T47D (cell line): ENCODE results near the gene VEGFC.

Source experiments
- DNase-seq, 2 experiments: peaks; one replicate each; pipeline versions ENCODE4 v3.0.0 to v3.0.0-alpha.2; 2011 to 2012; ENCODE audit warnings: low read depth in 1 of 2, low spot score in 1 of 2
- JUND ChIP-seq: IDR thresholded peaks from 2 replicates; pipeline ENCODE4 v1.6.1; 2012; ENCODE audit warnings: low read depth
- in situ Hi-C: cut with HindIII; loops from 2 replicates; pipeline ENCODE4 v1.10.0; 2016; ENCODE audit warnings: low sequenced_read_pairs, low pct_unique_long_range_greater_than_20kb

VEGFC gene

GRCh38 chr4:176818531-176818930 lies 25.8 kb upstream of the VEGFC start:
- in situ Hi-C loops, result no loop called here
- TF ChIP-seq JUND, result no peak
- DNase-seq, result no peak

DNA sequence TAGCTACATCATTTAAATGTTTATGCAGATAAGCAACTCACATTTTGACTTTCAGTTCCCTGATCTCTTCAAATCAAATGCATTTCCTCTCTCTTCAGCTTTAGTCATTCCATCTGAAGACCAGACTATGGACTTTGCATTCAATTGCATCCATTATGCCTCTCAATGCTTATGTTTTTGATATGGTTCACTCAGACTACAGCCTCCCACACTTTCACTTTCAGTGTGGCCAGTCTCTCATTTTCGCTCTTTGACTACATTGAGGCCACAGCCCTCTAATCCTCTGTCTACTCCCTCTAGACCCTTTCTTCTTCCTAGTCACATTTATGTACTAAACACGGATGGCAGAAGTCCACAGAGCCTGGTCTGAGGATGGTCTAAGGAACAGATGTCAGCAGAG lies 24.5 kb upstream of the VEGFC start:
- no peak for TF ChIP-seq JUND
- DNase-seq, result no peak
- in situ Hi-C loops, result no loop called here

- no peak for TF ChIP-seq JUND
- DNase-seq, result no peak
- in situ Hi-C loops, result no loop called here
Observed at GRCh38 chr4:176814770-176815169, 22.0 kb upstream of the VEGFC start.

GRCh38 chr4:176810481-176811249 lies 17.9 kb upstream of the VEGFC start:
- in situ Hi-C loops, result no loop called here
- no peak for TF ChIP-seq JUND

GRCh38 chr4:176806778-176807375 lies 14.2 kb upstream of the VEGFC start:
- no peak for DNase-seq
- TF ChIP-seq JUND, result no peak
- in situ Hi-C loops, result no loop called here

More at GRCh38 chr4:176810481-176811249, 17.9 kb upstream of the VEGFC start:
- no peak for DNase-seq

- TF ChIP-seq JUND, result no peak
- DNase-seq, result no peak
- in situ Hi-C loops, result no loop called here
Observed at GRCh38 chr4:176805155-176805554, 12.4 kb upstream of the VEGFC start.

DNA sequence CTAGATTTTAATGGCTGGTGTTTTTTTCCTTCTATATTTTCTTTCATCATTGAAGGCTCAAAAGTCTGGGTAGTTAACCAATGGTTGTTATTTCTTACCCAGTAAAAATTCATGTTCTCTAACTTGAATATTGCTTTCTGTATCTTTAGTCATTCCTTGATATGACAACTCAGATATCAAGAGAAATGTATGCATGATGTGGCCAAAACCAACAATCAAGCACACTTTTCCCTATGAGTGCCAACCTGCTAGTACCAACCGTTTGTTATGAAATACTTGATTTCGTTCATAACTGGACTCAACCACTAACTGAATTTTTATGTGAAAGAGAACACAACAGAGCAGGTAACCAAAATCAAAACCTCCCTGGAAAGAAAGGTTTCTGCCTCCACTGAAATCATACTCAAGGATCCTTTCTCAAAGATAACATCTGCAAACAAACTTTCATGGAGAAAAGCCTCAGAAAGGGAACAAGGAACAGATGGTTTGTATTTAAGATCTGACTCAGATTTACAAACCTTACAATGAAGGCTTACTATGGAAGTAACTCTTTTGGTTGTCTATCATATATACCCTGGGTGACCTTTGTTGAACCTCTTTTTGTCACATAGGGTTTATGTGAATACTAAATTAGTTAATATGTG lies 8.3 kb upstream of the VEGFC start:
- TF ChIP-seq JUND, result no peak
- in situ Hi-C loops, result no loop called here
- DNase-seq, result no peak

DNA sequence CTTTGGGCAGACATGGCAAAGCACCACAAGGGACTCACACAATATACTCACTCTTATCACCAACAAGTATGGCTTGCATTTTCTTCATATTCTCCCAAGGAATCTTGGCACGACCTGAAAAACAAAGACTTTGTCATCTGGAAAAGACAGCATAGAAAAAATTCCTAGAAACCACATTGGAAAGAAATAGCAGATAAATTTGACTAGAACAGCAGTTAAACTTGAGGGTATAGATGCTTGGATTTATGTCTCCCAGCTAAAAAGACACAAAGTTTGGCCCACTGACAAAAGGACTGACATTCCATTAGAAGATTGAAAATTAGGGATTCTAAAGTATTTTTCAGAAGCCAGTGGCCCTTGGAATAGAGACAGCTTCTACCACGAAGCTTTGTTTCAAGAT lies 6.9 kb upstream of the VEGFC start:
- DNase-seq, result no peak
- no peak for TF ChIP-seq JUND
- in situ Hi-C loops, result no loop called here

DNA sequence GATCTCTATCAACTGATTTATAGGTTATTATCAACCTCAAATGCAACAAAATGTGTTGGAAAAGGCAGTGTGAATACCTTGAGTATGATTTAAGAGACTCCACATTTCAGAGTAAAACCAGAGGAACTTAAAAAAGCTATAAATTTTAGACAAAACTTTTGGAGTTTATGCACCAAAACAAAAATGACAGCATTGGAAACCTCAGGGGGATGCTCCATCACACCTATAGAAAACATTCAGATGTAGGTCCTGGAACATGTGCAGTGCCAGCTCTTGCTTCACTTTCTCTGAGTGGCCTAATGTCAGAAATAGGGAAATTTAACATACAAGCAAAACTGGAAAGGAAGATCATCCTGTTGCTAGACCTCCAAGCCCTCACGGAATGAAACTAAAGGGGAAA lies 5.8 kb upstream of the VEGFC start:
- no peak for DNase-seq
- TF ChIP-seq JUND, result no peak
- in situ Hi-C loops, result no loop called here

- no peak for TF ChIP-seq JUND
- in situ Hi-C loops, result no loop called here
- DNase-seq, result no peak
Observed at GRCh38 chr4:176795441-176795840, 2.7 kb upstream of the VEGFC start.

GRCh38 chr4:176794651-176795050 lies 1.9 kb upstream of the VEGFC start:
- TF ChIP-seq JUND, result no peak
- peak in 1 of 2 experiments; percentile 89 for DNase-seq
- in situ Hi-C loops, result no loop called here

- peak in 1 of 2 experiments; percentile 20 for DNase-seq
- no peak for TF ChIP-seq JUND
- in situ Hi-C loops, result no loop called here
Observed at GRCh38 chr4:176794151-176794550, 1.4 kb upstream of the VEGFC start.

DNA sequence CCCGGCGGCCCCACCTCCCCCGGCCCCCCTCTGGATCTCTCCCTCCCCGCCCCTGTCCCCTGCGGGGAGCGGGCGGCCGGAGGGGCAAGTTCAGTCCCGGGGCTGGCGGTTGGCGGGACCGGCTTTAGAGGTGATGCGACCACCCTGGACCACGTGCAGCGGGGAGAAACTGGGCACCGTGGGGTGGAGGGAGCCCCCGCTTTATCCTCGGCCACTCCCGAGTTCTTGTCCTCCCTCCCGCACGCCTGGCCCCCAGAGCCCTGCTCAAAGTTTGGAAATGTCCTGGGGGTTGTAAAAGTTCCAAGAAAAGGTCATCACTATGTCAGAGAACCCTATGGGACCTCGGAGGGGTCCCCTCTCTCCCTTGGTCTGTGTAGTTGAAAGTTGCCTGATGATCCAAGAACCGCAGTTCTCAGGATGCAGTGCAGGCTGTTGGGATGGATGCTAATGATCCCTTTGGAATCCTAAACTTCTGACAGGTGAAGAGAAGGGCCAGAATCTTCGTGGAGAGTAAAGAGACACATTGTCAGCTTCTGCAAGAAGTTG lies 411 bp upstream of the VEGFC start:
- no peak for TF ChIP-seq JUND
- in situ Hi-C loops, result no loop called here
- no peak for DNase-seq
